GM12864 (cell line): ENCODE results near the gene WHRN.

ENCODE experiments used
- DNase-seq: peaks from one replicate; pipeline ENCODE4 v3.0.0-alpha.2; 2011; ENCODE audit warnings: low read depth
- H3K4me3 ChIP-seq: 2 replicates; pipeline ENCODE4 v1.5.1; 2011; ENCODE audit warnings: mild to moderate bottlenecking, low read depth, low read length, control low read depth
- TF ChIP-seq, protein P1 (sequence below): IDR thresholded peaks from 2 replicates; pipeline ENCODE4 v1.5.1; 2011; ENCODE audit warnings: low read depth, mild to moderate bottlenecking, moderate library complexity, low read length, control low read depth, inconsistent platforms; ENCODE audit errors: missing control alignments

WHRN gene

DNA sequence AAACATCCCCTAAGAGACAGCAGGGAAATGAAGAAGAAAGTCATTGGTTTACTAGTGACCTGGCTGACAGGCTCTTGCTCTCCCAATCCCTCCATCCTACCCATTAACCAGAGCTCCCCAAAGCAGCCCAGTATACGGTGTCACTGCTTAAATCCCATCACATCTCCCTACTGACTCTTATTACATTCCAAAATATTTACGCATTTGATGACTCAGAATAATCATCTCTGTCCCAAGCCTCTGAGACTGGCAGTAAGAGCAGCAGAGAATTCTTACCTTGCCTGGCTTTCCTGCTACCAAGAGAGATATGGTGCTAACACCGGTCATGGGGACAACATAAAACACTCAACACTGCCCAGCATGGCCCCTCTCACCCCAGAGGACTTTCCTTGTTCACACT, 20.2 kb upstream of the WHRN start:
- DNase-seq: no peak
- TF ChIP-seq, protein P1, sequence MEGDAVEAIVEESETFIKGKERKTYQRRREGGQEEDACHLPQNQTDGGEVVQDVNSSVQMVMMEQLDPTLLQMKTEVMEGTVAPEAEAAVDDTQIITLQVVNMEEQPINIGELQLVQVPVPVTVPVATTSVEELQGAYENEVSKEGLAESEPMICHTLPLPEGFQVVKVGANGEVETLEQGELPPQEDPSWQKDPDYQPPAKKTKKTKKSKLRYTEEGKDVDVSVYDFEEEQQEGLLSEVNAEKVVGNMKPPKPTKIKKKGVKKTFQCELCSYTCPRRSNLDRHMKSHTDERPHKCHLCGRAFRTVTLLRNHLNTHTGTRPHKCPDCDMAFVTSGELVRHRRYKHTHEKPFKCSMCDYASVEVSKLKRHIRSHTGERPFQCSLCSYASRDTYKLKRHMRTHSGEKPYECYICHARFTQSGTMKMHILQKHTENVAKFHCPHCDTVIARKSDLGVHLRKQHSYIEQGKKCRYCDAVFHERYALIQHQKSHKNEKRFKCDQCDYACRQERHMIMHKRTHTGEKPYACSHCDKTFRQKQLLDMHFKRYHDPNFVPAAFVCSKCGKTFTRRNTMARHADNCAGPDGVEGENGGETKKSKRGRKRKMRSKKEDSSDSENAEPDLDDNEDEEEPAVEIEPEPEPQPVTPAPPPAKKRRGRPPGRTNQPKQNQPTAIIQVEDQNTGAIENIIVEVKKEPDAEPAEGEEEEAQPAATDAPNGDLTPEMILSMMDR: no peak
- no peak overlapping the region for H3K4me3 ChIP-seq

DNA sequence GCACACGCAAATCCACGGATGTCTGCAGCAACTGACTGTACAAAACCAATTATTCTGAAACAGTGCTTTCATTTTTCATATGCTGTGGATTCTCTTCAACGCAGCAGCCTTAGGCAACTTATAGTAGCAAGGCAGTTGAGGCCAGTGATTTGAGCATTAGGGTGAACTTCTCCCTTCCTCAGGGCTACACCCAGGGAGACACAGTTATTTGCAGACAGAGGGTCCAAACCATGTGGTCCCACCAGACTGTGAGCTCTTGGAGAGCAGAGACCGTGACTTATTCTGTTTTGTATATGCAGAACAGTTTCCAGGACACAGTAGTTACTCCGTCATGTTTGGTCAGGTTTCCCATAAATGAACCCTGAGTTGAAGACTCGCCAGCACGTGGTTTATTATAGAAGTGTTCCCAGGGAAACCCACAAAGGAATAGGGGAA, 19.0 kb upstream of the WHRN start:
- TF ChIP-seq, protein P1: no peak
- H3K4me3 ChIP-seq: no peak overlapping the region
- DNase-seq: no peak

- no peak overlapping the region for H3K4me3 ChIP-seq
- no peak for DNase-seq
- TF ChIP-seq, protein P1: no peak
Observed at GRCh38 chr9:114522847-114523246, 17.6 kb upstream of the WHRN start.

DNA sequence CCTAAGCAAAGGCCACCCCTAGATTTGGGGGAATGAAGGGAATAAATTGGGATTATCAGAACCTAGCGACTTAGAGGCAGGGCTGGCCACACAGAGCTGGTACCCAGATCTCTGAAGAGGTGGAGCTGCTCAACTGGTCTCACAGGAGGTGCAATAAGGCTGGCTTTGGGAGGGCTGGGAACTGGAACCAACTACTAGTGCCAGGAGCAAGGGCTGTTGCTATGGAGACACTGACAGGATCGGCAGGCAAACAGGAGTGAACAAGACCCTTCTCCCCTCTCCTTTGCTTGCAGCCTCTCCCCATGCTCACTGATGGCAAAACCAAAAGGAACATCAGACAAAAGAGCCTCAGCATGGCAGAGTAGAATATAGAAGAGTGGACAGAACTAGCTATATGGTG, 17.0 kb upstream of the WHRN start:
- DNase-seq: no peak
- no peak overlapping the region for H3K4me3 ChIP-seq
- TF ChIP-seq, protein P1: no peak

DNA sequence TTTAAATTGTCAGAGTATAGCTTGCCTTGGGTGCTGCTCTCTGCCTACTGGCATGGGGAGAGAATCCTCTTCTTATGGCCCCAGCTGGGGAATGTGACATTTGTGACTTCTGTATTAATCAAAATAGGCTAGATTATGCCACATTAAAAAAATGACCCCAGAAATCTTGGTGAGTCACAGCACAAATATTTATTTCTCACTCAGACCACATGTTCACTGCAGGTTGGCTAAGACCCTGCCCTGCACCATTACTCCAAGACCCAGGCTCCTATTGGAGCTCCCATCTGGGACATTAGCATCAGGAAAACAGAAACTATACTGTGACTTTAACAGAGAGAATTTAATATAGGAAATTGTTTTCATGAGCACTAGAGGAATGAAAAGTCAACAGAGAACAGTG, 16.6 kb upstream of the WHRN start:
- no peak for DNase-seq
- H3K4me3 ChIP-seq: no peak overlapping the region
- TF ChIP-seq, protein P1: no peak

DNA sequence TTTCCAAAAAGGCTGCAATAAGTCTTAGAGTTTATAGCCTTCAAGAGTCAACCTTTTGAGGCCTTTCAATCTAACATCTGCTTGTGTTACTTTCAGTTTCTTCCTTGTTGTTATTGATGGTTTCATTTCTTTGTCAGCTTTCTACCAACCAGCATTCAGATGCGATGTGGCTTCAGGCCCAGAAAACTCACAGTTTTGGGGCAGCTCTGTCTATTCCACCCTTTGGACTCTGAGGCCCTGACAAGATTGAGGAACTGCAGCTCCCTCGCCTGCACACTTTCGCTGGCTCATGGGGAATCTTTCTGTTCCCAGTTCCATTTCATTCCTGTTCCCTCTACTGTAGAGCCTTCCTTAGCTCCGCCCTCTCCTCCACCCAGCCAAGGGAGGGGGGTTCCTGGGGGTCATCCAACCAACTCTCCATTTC, 13.3 kb upstream of the WHRN start:
- no peak overlapping the region for H3K4me3 ChIP-seq
- no peak for DNase-seq
- TF ChIP-seq, protein P1: no peak

GRCh38 chr9:114518120-114518519, 12.8 kb upstream of the WHRN start:
- DNase-seq: no peak
- no peak overlapping the region for H3K4me3 ChIP-seq
- TF ChIP-seq, protein P1: no peak
